ENCODE data around the gene RAB30.

GRCh38 chr11:82927264-82927880, 144.3 kb downstream of the RAB30 start:
- TF ChIP-seq SMC3 (conservative IDR thresholded peaks at IDR 0.05; ENCODE audit: insufficient read depth, low read depth, low read length) (0 out of 2 replicates have a peak, but pooled peaks have one; percentile 45), POLR3A (IDR thresholded peaks at IDR 0.05; ENCODE audit: borderline replicate concordance, extremely low read depth, insufficient read depth, insufficient read length) (no peak), SMARCC2 (IDR thresholded peaks at IDR 0.05; ENCODE audit: low read depth) (no peak), RAD21 (CRISPR knock-in tag; conservative IDR thresholded peaks at IDR 0.05 in 1 of 2, IDR thresholded peaks at IDR 0.05 in 1 of 2) (peak; percentile 48 to 81; a peak in 3 of 4 replicates), RBM17 (IDR thresholded peaks at IDR 0.05; ENCODE audit: borderline replicate concordance, low read depth, low read length) (no peak), HNRNPH1 (optimal IDR thresholded peaks at IDR 0.05; ENCODE audit: low read depth, low read length) (no peak), GTF2A2 (tag; IDR thresholded peaks at IDR 0.05) (no peak)
- TF ChIP-seq, protein P1, sequence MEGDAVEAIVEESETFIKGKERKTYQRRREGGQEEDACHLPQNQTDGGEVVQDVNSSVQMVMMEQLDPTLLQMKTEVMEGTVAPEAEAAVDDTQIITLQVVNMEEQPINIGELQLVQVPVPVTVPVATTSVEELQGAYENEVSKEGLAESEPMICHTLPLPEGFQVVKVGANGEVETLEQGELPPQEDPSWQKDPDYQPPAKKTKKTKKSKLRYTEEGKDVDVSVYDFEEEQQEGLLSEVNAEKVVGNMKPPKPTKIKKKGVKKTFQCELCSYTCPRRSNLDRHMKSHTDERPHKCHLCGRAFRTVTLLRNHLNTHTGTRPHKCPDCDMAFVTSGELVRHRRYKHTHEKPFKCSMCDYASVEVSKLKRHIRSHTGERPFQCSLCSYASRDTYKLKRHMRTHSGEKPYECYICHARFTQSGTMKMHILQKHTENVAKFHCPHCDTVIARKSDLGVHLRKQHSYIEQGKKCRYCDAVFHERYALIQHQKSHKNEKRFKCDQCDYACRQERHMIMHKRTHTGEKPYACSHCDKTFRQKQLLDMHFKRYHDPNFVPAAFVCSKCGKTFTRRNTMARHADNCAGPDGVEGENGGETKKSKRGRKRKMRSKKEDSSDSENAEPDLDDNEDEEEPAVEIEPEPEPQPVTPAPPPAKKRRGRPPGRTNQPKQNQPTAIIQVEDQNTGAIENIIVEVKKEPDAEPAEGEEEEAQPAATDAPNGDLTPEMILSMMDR (IDR thresholded peaks at IDR 0.05 in 2 of 3, conservative IDR thresholded peaks at IDR 0.05 in 1 of 3; ENCODE audit: insufficient read depth in 2 of 3, low read depth in 1 of 3, low read length in 3 of 3) = peak; percentile 71 to 80 (median 73)
